Superior temporal gyrus (tissue), 1 donor: Measurements from ENCODE around the gene SNRNP70.
"Not testable (repeated sequence)": the region's sequence is repeated elsewhere in the genome, so short reads cannot be mapped to it uniquely, and the experiment has no call there.

Experiments used
- DNase-seq: peaks from one replicate; pipeline ENCODE4 v3.0.0-alpha.2; 2016; ENCODE audit errors: extremely low spot score

SNRNP70 gene

DNA sequence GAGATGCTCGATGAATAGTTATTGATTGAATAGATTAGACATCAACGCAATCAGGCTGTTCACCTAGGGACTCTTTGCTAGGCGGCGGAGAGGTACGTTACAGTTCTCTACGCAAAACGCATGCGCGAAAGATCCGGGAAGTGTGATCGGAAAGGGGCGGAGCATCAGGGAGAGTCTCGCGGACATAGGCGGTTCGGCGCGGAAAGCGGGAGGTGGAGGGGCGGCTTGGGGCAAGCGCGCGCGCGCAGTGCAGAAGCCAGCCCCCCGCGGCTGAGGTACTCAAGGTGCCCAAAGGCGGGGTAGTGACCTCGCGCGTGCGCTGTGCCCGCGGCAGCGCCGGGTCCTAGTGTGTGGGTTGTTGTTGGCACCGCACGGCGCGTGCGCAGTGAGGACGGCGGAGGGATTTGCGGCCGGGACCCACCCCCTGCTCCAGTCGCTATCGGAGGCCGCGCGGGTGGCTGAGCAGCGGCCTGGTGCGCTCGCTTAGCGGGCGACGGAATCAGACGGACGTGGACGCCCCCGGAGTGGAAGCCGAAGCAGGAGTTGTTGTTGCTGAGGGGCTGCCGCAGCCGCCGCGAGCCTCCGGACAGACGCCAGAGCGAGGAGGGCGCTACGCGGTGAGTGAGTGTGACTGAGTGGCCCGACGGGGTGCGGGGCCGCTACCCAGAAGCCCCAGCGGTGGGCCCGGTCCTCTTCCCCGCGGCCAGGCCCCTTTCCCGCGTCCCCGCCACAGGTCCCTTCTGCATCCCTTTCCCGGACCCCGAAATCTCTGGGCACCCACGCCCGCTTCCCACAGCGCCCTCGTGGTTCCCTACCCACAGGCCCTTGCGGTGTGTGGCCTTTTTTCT is at the start of gene SNRNP70:
SNRNP70 (plus strand) TSS at position 432 of the 848 bp plus-strand sequence. CDS start 964 bp downstream, outside the sequence.
- peak; percentile 99 for DNase-seq

DNA sequence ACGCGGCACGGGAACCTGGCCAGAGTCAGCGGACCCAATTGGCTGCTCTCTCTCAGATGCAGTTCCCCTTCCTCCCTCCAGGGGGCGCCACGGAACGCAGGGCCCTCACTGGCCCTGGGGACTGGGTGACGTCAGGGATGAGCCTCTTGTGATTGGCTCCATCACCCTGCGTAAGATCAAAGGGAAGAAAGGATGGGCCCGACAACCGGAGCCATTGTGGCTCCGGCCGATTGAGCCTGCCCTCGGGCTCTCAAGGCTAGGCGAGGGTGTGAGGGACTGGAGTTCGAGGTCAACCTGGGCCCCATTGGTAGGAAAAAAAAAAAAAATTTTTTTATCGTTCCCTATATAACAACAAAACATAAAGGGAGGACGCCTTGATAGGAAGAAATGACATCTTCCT is 48.4 kb upstream of the SNRNP70 start, which contains the start of gene CGB1:
CGB1 (minus strand) TSS at position 81 of the 400 bp plus-strand sequence. CDS start 184 bp downstream, outside the sequence.
- DNase-seq: not testable (repeated sequence)

DNA sequence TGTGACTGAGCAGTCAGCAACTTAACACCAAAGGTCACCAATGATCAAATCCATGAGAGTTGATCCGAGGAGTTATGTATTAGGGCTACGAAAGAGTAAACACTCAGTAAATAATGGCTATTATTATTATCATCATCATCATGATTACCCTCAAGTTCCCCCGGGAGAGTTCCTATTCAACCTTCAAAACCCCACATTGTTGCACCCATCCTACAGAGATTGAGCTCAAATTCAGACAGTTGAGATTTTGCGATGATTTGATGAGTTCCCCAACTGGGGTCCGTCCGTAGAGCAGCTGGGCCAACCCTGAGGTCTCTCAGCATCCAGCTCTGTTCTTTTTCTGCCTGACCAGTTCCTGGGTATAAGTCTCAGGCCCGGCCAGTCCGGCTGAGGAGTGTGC is 47.1 kb upstream of the SNRNP70 start:
- not testable (repeated sequence) for DNase-seq

GRCh38 chr19:49038557-49039276 is 46.5 kb upstream of the SNRNP70 start:
- not testable (repeated sequence) for DNase-seq

DNA sequence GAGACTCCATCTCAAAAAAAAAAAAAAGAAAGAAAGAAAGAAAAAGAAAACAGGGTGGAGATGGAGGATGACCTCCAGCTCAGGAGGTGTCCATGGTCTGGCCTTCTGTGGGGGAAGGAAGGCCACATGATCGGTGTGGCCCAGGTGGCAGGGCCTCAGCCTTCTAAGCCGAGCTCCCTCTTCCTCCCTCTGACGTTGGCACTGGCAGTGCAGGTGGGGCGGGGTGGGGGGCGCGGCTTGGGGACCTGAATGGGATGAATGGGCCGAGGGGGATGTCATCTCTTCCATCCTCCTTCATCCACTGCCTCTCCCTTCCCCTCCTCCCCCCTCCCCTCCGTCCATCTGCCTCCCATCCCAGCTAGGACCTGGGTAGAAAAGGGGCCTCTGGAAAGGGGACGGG is 45.5 kb upstream of the SNRNP70 start:
- DNase-seq: not testable (repeated sequence)

GRCh38 chr19:49042177-49042576 is 43.1 kb upstream of the SNRNP70 start:
- DNase-seq: no peak

DNA sequence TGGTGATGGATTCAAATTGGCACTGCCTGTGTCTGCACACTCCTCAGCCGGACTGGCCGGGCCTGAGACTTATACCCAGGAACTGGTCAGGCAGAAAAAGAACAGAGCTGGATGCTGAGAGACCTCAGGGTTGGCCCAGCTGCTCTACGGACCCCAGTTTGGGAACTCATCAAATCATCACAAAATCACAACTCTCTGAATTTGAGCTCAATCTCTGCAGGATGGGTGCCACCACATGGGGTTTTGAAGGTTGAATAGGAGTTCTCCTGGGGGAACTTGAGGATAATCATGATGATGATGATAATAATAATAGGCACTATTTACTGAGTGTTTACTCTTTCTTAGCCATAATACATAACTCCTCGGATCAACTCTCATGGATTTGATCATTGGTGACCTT is 42.6 kb upstream of the SNRNP70 start:
- not testable (repeated sequence) for DNase-seq

- DNase-seq: not testable (repeated sequence)
These were observed 41.7 kb upstream of the SNRNP70 start, which contains the start of gene CGB5 for GRCh38 chr19:49043548-49043947. Gene CGB5 (plus strand): TSS chr19:49043848. CDS start chr19:49044210, 362 bp downstream.

DNA sequence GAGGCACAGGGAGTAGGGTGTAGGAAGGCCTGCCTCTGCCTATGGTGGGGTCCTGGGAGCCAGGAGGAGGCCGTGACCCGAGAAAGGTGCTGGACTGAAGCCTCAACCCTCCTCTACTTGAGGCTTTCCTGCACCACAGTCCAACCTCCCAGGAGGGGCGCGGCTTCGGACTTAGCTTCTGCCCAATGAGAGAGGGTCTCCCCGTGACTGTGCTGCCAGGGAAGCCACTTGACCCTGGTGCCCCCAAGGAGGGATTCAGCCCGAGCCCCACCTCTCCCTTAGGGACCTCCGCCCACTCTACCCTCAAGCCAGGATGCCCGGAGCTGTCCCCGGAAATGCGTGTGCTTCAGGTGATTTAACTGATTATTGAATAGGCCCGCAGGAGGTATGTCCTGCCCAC is 36.2 kb upstream of the SNRNP70 start, which contains the start of gene CGB8:
CGB8 (minus strand) TSS at position 101 of the 400 bp plus-strand sequence. CDS start 372 bp downstream, outside the sequence.
- not testable (repeated sequence) for DNase-seq

GRCh38 chr19:49049834-49050233 is 35.4 kb upstream of the SNRNP70 start:
- DNase-seq: not testable (repeated sequence)

- not testable (repeated sequence) for DNase-seq
These were observed 34.7 kb upstream of the SNRNP70 start for GRCh38 chr19:49050376-49051033.

GRCh38 chr19:49056101-49056901 is 28.9 kb upstream of the SNRNP70 start:
- DNase-seq: peak; percentile 9

DNA sequence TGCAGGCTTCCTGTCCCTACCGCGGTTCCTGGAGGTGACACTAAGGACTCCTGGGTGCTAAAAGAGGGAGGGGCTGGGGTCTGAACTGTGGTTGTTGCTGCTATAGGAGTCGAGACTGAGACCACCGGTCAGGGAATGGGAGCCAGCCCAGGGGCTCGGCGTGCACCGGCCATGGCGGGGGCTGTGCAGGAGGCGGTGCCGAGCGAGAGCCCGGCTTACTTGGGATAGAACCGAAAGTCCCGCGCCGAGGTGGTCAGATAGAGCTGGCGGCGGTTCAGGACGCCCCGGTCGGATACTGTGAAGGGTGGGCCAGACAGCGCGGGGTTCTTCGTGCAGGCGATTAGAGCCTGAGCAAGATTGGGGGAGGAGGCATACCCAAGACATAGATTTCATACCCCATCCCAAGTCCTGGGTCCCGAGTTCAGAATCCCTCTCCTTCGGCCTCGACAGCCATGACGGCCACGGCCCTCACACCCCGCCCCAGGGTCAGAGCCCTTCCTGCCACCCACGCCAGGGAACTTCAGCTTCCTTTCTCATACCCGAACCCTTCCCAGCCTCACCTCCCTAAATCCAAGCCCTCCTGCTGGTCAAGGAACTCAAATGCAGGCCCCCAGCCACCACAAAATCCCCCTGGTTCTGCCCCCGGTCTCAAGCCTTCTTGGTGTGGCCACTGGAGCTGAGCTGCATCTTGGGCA is 28.2 kb upstream of the SNRNP70 start:
- not testable (repeated sequence) for DNase-seq

GRCh38 chr19:49057636-49058234 is 27.5 kb upstream of the SNRNP70 start, which contains the start of gene CGB7:
Gene CGB7 (minus strand): TSS chr19:49057749. CDS start chr19:49055375, 2,374 bp downstream.
- DNase-seq: no peak

DNA sequence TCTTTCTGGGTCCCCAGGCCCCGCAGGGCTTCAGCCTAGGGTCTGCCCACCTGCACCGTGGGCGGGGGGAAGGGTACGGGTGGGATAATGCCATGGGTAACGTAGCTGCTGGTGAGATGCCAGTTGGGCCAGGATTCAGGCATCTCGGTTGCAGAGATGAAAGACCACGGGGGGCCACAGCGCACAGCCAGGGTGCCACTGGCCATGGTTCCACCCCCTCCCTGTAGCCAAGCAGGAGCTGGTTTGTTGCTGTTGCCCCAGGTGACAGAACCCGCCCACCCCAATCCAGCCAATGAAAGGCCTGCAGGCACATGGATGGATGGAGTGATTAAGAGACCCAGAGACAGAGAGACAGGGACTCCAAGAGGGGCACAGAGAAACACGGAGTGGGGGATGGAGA is 26.7 kb upstream of the SNRNP70 start:
- DNase-seq: no peak

DNA sequence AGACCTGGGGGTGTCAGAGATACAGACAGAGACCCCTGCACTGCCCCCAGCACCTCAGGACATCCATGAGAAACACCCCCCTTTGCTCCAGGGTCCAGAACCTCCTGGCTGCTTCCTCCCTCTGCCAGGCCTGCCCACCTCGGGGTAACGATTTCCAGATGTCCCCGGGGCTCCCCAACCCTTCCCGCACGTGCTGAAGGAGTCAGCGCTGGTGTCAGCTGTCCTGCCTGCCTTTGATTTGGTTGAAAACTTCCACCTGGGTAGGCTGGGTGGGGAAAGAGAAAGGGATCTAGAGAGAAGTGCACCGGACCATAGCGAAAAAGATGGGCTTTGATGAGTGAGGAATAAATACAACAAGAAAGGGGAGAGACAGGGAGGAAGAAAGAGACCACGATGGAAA is 26.2 kb upstream of the SNRNP70 start:
- DNase-seq: no peak

- no peak for DNase-seq
These were observed 24.3 kb upstream of the SNRNP70 start for GRCh38 chr19:49061000-49061399.

DNA sequence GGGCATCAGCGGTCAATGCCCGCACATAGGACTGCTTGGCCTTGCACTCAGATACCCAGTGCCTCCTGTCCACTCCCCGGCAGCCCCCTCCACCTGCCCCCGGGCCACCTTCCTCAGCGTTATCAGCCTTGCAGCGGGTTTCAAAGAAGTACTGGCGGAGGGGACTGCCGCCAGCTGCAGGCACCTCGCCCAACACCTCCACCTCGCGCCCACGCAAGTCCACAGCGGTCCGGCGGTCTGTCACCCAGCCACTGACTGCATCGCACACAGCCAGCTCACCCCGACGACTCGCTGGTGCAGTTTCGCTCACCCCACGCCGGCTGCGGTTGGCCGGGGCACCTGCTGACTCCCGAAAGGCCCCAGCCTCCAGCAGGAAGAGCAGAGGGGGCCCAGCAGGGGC is 23.8 kb upstream of the SNRNP70 start:
- no peak for DNase-seq

GRCh38 chr19:49064029-49064629 is 21.1 kb upstream of the SNRNP70 start:
- DNase-seq: no peak
